Kidney tubule cell (primary cell): Measurements from ENCODE around the gene FILIP1L.

Experiments
- DNase-seq: peaks from one replicate; pipeline ENCODE4 v3.0.0-alpha.2; 2018; ENCODE audit warnings: low spot score

The FILIP1L gene

GRCh38 chr3:100042166-100042981 lies 71.9 kb downstream of the FILIP1L start:
- DNase-seq = peak; percentile 65

GRCh38 chr3:100041328-100041749 lies 73.0 kb downstream of the FILIP1L start:
- DNase-seq = peak; percentile 91

- DNase-seq = peak; percentile 24
Observed at GRCh38 chr3:100040451-100041225, 73.7 kb downstream of the FILIP1L start.

- DNase-seq = peak; percentile 56
Observed at GRCh38 chr3:100039075-100039474, 75.2 kb downstream of the FILIP1L start.

GRCh38 chr3:100033903-100034471 lies 80.3 kb downstream of the FILIP1L start:
- DNase-seq = no peak

GRCh38 chr3:100033184-100033583 lies 81.1 kb downstream of the FILIP1L start:
- peak; percentile 75 for DNase-seq

GRCh38 chr3:100032243-100032642 lies 82.1 kb downstream of the FILIP1L start:
- DNase-seq = peak; percentile 82

- no peak for DNase-seq
Observed at GRCh38 chr3:100030914-100031425, 83.3 kb downstream of the FILIP1L start.

GRCh38 chr3:100030346-100030745 lies 84.0 kb downstream of the FILIP1L start:
- peak; percentile 90 for DNase-seq

GRCh38 chr3:100029689-100030088 lies 84.6 kb downstream of the FILIP1L start:
- no peak for DNase-seq

- no peak for DNase-seq
Observed at GRCh38 chr3:100029052-100029451, 85.2 kb downstream of the FILIP1L start.

GRCh38 chr3:100027321-100027720 lies 87.0 kb downstream of the FILIP1L start:
- peak; percentile 18 for DNase-seq

GRCh38 chr3:100024520-100025303 lies 89.6 kb downstream of the FILIP1L start:
- peak; percentile 49 for DNase-seq

- no peak for DNase-seq
Observed at GRCh38 chr3:100023595-100023994, 90.7 kb downstream of the FILIP1L start.

- DNase-seq = peak; percentile 87
Observed at GRCh38 chr3:100023150-100023549, 91.2 kb downstream of the FILIP1L start.

- DNase-seq = peak; percentile 67
Observed at GRCh38 chr3:100022506-100022905, 91.8 kb downstream of the FILIP1L start.

- DNase-seq = no peak
Observed at GRCh38 chr3:100020876-100021644, 93.2 kb downstream of the FILIP1L start.

- no peak for DNase-seq
Observed at GRCh38 chr3:100019719-100020118, 94.6 kb downstream of the FILIP1L start.

GRCh38 chr3:100018806-100019205 lies 95.5 kb downstream of the FILIP1L start:
- DNase-seq = no peak

- no peak for DNase-seq
Observed at GRCh38 chr3:100010087-100010417, 104.2 kb downstream of the FILIP1L start.
